HepG2 (cell line): ENCODE measurements around the gene RUNX2. TPM values are rescaled to one million over a fixed set of nuclear protein-coding genes. Genes with fewer than 3 reads are reported as not detected.

ENCODE experiments used
- ARID2 ChIP-seq: sonication (generic); formaldehyde crosslinking; IDR thresholded peaks from 2 replicates; pipeline ENCODE4 v1.8.1; 2022; ENCODE audit warnings: mild to moderate bottlenecking, missing genetic modification reagents, borderline replicate concordance
- ATF5 ChIP-seq: sonication (generic); formaldehyde crosslinking; IDR thresholded peaks from 2 replicates; pipeline ENCODE4 v1.4.0; 2020; ENCODE audit warnings: mild to moderate bottlenecking, low read depth, missing genetic modification reagents
- FOSL1 ChIP-seq: sonication (generic); formaldehyde crosslinking; IDR thresholded peaks from 2 replicates; pipeline ENCODE4 v1.9.0; 2021; ENCODE audit warnings: missing genetic modification reagents, borderline replicate concordance
- HMGXB4 ChIP-seq, 2 experiments: sonication (generic) in 1 of 2; formaldehyde crosslinking in 1 of 2; IDR thresholded peaks; 2 replicates each; pipeline versions ENCODE4 v1.4.0 to v1.6.1; 2018 to 2020; ENCODE audit warnings: missing genetic modification reagents in 2 of 2, borderline replicate concordance in 1 of 2, low read depth in 1 of 2, mild to moderate bottlenecking in 1 of 2, missing biosample characterization in 1 of 2
- MIXL1 ChIP-seq: IDR thresholded peaks from 2 replicates; pipeline ENCODE4 v1.6.1; 2016
- NFE2 ChIP-seq: sonication (generic); formaldehyde crosslinking; IDR thresholded peaks from 2 replicates; pipeline ENCODE4 v1.4.0; 2020; ENCODE audit warnings: missing genetic modification reagents
- SALL1 ChIP-seq: sonication (generic); formaldehyde crosslinking; IDR thresholded peaks from 2 replicates; pipeline ENCODE4 v1.8.0; 2022; ENCODE audit warnings: mild to moderate bottlenecking, missing genetic modification reagents
- SOX5 ChIP-seq: IDR thresholded peaks from 2 replicates; pipeline ENCODE4 v1.6.1; 2016; ENCODE audit warnings: borderline replicate concordance
- SRSF1 ChIP-seq: fragments of 200-400 bp; formaldehyde crosslinking; optimal IDR thresholded peaks from 2 replicates; pipeline ENCODE3; 2017; ENCODE audit warnings: mild to moderate bottlenecking, low read depth, low read length, moderate library complexity
- SSRP1 ChIP-seq: IDR thresholded peaks from 2 replicates; pipeline ENCODE4 v1.6.1; 2016; ENCODE audit warnings: control low read depth
- ZNF136 ChIP-seq: sonication (generic); formaldehyde crosslinking; IDR thresholded peaks from 2 replicates; pipeline ENCODE4 v1.8.1; 2022; ENCODE audit warnings: low read depth, mild to moderate bottlenecking, moderate library complexity, missing genetic modification reagents
- ZNF207 ChIP-seq: fragments of 450-650 bp; IDR thresholded peaks from 2 replicates; pipeline ENCODE4 v1.6.1; 2016; ENCODE audit warnings: antibody characterized with exemption, borderline replicate concordance
- ZNF234 ChIP-seq: sonication (generic); formaldehyde crosslinking; conservative IDR thresholded peaks from 2 replicates; pipeline ENCODE4 v1.5.1; 2020; ENCODE audit warnings: mild to moderate bottlenecking, missing genetic modification reagents
- ZNF292 ChIP-seq: sonication (generic); formaldehyde crosslinking; IDR thresholded peaks from 2 replicates; pipeline ENCODE4 v1.8.1; 2022; ENCODE audit warnings: mild to moderate bottlenecking, low read depth, missing genetic modification reagents, borderline replicate concordance
- ZNF30 ChIP-seq: sonication (generic); formaldehyde crosslinking; IDR thresholded peaks from 2 replicates; pipeline ENCODE4 v1.5.0; 2020; ENCODE audit warnings: mild to moderate bottlenecking, missing genetic modification reagents
- ZNF350 ChIP-seq: sonication (generic); formaldehyde crosslinking; IDR thresholded peaks from 2 replicates; pipeline ENCODE4 v1.4.0; 2020; ENCODE audit warnings: mild to moderate bottlenecking, low read depth, missing genetic modification reagents, borderline replicate concordance
- ZNF766 ChIP-seq: sonication (generic); formaldehyde crosslinking; IDR thresholded peaks from 2 replicates; pipeline ENCODE4 v1.5.0; 2020; ENCODE audit warnings: missing genetic modification reagents, borderline replicate concordance
- polyA plus RNA-seq, 8 experiments: library from polyadenylated mRNA; depleted of rRNA in 3 of 8; stranded (reverse) in 7 of 8; unstranded in 1 of 8; fragments of >200 nt; fragmentation: Illumina TruSeq in 4 of 8; extraction: Trizol in 4 of 8; gene quantifications; 2 replicates each; pipeline versions ENCODE4 v1.2.1 to v1.2.3, GENCODE V29; 2011 to 2016; ENCODE audit warnings: low read depth in 4 of 8, missing spikeins in 1 of 8, mixed read lengths in 1 of 8; ENCODE audit not compliant: insufficient read depth in 1 of 8
- total RNA-seq, 5 experiments: library from RNA; depleted of rRNA; stranded (reverse); fragments of >200 nt; fragmentation: Illumina TruSeq; extraction: Trizol; gene quantifications; 2 replicates each; pipeline ENCODE4 v1.2.3, GENCODE V29; 2016; ENCODE audit warnings: low read depth in 1 of 5
- TF ChIP-seq, protein P1 (sequence below): sonication (generic); formaldehyde crosslinking; IDR thresholded peaks from 2 replicates; pipeline ENCODE4 v1.5.1; 2020; ENCODE audit warnings: missing genetic modification reagents, mild to moderate bottlenecking, borderline replicate concordance
- TF ChIP-seq, protein P2 (sequence below): sonication (generic); formaldehyde crosslinking; IDR thresholded peaks from 2 replicates; pipeline ENCODE4 v1.5.0; 2020; ENCODE audit warnings: mild to moderate bottlenecking, missing genetic modification reagents
- TF ChIP-seq, protein P3 (sequence below): sonication (generic); formaldehyde crosslinking; conservative IDR thresholded peaks from 2 replicates; pipeline ENCODE4 v1.4.0; 2020; ENCODE audit warnings: missing genetic modification reagents

The RUNX2 gene
- total and polyA plus RNA-seq, 2 of the 13 experiments (the other 11 are each of a cell fraction or from before 2014, with no cell fraction given), result not detected

DNA sequence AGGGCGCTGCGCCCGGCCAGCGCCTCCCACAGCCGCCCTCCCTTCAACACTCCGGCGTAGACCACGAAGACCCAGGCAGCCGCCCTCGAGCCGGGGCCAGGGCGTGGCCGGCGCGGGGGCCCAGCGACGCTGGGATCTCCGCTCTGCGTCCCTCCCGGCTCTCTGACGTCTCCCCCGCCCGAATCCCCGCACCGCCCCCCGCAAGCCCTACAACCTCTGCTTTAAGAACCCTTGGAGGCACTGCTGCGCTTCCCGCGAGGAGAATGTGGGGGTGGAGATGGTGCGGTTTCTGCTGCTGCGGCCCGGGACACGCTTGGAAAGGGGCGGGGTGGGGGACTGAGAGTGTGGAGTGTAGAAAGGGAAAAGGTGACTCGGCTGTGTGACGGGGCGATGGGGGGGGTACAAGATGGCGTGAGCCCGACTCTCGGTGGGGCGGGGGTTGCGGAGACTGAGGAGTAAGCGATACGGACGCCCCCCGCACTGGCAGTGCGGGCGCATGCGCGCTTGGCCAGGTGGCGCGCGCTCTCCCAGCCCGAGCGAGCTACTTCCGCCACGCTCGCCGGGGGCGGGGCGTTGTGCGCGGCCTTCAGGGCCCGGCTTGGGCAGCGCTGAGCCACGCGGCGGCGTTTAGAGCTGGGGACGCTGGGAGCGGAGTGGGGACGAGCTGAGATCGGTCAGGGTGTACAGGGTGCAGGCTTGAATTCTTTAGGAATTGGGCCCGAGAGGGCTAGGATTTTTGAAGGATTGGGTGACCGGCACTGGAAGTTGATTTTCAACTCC is 49.6 kb downstream of the RUNX2 start, which contains the start of gene SUPT3H (continued):
- TF ChIP-seq, protein P1, sequence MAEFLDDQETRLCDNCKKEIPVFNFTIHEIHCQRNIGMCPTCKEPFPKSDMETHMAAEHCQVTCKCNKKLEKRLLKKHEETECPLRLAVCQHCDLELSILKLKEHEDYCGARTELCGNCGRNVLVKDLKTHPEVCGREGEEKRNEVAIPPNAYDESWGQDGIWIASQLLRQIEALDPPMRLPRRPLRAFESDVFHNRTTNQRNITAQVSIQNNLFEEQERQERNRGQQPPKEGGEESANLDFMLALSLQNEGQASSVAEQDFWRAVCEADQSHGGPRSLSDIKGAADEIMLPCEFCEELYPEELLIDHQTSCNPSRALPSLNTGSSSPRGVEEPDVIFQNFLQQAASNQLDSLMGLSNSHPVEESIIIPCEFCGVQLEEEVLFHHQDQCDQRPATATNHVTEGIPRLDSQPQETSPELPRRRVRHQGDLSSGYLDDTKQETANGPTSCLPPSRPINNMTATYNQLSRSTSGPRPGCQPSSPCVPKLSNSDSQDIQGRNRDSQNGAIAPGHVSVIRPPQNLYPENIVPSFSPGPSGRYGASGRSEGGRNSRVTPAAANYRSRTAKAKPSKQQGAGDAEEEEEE, result no peak
- TF ChIP-seq, protein P2, sequence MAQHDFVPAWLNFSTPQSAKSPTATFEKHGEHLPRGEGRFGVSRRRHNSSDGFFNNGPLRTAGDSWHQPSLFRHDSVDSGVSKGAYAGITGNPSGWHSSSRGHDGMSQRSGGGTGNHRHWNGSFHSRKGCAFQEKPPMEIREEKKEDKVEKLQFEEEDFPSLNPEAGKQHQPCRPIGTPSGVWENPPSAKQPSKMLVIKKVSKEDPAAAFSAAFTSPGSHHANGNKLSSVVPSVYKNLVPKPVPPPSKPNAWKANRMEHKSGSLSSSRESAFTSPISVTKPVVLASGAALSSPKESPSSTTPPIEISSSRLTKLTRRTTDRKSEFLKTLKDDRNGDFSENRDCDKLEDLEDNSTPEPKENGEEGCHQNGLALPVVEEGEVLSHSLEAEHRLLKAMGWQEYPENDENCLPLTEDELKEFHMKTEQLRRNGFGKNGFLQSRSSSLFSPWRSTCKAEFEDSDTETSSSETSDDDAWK (CRISPR knock-in tag), result no peak
- TF ChIP-seq ATF5 (CRISPR knock-in tag) (no peak; the same call in 1 of the 2 replicates), ZNF207 (no peak), ZNF766 (CRISPR knock-in tag) (peak; percentile 82; the same call in 1 of the 2 replicates), HMGXB4 (CRISPR knock-in tag; IDR thresholded peaks at IDR 0.05; ENCODE audit: borderline replicate concordance in 1 of 2, low read depth in 1 of 2) (peak; percentile 88 to 91; a peak in 3 of 4 replicates), ZNF292 (peak; percentile 59), SRSF1 (peak; percentile 85), ZNF234 (CRISPR knock-in tag) (no peak; the same call in none of the 2 replicates), SSRP1 (CRISPR knock-in tag) (0 out of 2 replicates have a peak, but pooled peaks have one; percentile 36), SALL1 (peak; percentile 95), ZNF136 (CRISPR knock-in tag) (no peak), NFE2 (CRISPR knock-in tag) (no peak), ARID2 (CRISPR knock-in tag) (peak; percentile 69; the same call in 1 of the 2 replicates), ZNF350 (CRISPR knock-in tag) (peak; percentile 94), SOX5 (peak; percentile 62; the same call in 1 of the 2 replicates), FOSL1 (CRISPR knock-in tag) (no peak), MIXL1 (peak; percentile 46; the same call in 1 of the 2 replicates), ZNF30 (CRISPR knock-in tag) (0 out of 2 replicates have a peak, but pooled peaks have one; percentile 60)
- TF ChIP-seq, protein P3, sequence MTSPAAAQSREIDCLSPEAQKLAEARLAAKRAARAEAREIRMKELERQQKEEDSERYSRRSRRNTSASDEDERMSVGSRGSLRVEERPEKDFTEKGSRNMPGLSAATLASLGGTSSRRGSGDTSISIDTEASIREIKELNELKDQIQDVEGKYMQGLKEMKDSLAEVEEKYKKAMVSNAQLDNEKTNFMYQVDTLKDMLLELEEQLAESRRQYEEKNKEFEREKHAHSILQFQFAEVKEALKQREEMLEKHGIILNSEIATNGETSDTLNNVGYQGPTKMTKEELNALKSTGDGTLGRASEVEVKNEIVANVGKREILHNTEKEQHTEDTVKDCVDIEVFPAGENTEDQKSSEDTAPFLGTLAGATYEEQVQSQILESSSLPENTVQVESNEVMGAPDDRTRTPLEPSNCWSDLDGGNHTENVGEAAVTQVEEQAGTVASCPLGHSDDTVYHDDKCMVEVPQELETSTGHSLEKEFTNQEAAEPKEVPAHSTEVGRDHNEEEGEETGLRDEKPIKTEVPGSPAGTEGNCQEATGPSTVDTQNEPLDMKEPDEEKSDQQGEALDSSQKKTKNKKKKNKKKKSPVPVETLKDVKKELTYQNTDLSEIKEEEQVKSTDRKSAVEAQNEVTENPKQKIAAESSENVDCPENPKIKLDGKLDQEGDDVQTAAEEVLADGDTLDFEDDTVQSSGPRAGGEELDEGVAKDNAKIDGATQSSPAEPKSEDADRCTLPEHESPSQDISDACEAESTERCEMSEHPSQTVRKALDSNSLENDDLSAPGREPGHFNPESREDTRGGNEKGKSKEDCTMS (CRISPR knock-in tag), result no peak; the same call in 1 of the 2 replicates
